ENCODE measurements around the gene TAF13. TPM values are rescaled to one million over a fixed set of nuclear protein-coding genes. Genes with fewer than 3 reads are reported as not detected.

The TAF13 gene
- polyA plus RNA-seq, 1 experiment: 81.9 TPM

- POLR2A ChIA-PET: no interaction called here
- no peak for TF ChIP-seq CTCF (IDR thresholded peaks at IDR 0.05; ENCODE audit: low read depth, low read length)
- H3K9me3 ChIP-seq (ENCODE audit: control insufficient read depth, insufficient read depth, low read length): no peaks in the 10 kb centered on the region
- no peak for DNase-seq (ENCODE audit: low read depth, low spot score)
- H3K27ac ChIP-seq (ENCODE audit: low read depth, low read length): no peak overlapping the region
- no peak overlapping the region for H3K4me3 ChIP-seq (ENCODE audit: low read depth, low read length)
- CTCF ChIA-PET: interaction anchor here (0.6 to 1.3 kb wide), 2 partner anchors 8 to 9 kb away, joined by 4 to 5 read pairs; partner anchors contain the start of gene TAF13
- H3K27me3 ChIP-seq (ENCODE audit: control insufficient read depth, insufficient read depth, low read length): no peaks in the 10 kb centered on the region
Measured at GRCh38 chr1:109067883-109068282, 7.9 kb downstream of the TAF13 start.

GRCh38 chr1:109065137-109065536 lies 10.7 kb downstream of the TAF13 start:
- DNase-seq (ENCODE audit: low read depth, low spot score): no peak
- CTCF ChIA-PET: no interaction called here

GRCh38 chr1:109061183-109061582 lies 14.6 kb downstream of the TAF13 start:
- no peak for TF ChIP-seq CTCF (IDR thresholded peaks at IDR 0.05; ENCODE audit: low read depth, low read length)
- no peak for DNase-seq (ENCODE audit: low read depth, low spot score)
- ChIA-PET POLR2A (interaction anchor here (0.6 to 1.4 kb wide), 3 partner anchors 15 to 39 kb away, joined by 3 to 4 read pairs (median 4); partner anchors contain the start of gene TAF13), CTCF (interaction anchor here (0.9 to 1.2 kb wide), 2 partner anchors 34 to 51 kb away, joined by 3 read pairs; a partner anchor contains a TSS)
- Histone ChIP-seq H3K27me3 (ENCODE audit: control insufficient read depth, insufficient read depth, low read length) (no peaks in the 10 kb centered on the region), H3K9me3 (ENCODE audit: control insufficient read depth, insufficient read depth, low read length) (no peaks in the 10 kb centered on the region), H3K4me3 (ENCODE audit: low read depth, low read length) (no peak overlapping the region), H3K27ac (ENCODE audit: low read depth, low read length) (no peak overlapping the region)

More at GRCh38 chr1:109065137-109065536, 10.7 kb downstream of the TAF13 start:
- no peaks in the 10 kb centered on the region for H3K9me3 ChIP-seq (ENCODE audit: control insufficient read depth, insufficient read depth, low read length)
- H3K27me3 ChIP-seq (ENCODE audit: control insufficient read depth, insufficient read depth, low read length): no peaks in the 10 kb centered on the region
- H3K4me3 ChIP-seq (ENCODE audit: low read depth, low read length): no peak overlapping the region
- no peak overlapping the region for H3K27ac ChIP-seq (ENCODE audit: low read depth, low read length)
- TF ChIP-seq CTCF (IDR thresholded peaks at IDR 0.05; ENCODE audit: low read depth, low read length): no peak
- POLR2A ChIA-PET: interaction anchor here (1.2 kb wide), 1 partner anchor 11 kb away, joined by 3 read pairs; the partner anchor contains the start of gene TAF13

GRCh38 chr1:109060707-109061106 lies 15.1 kb downstream of the TAF13 start:
- Histone ChIP-seq H3K9me3 (ENCODE audit: control insufficient read depth, insufficient read depth, low read length) (no peaks in the 10 kb centered on the region), H3K4me3 (ENCODE audit: low read depth, low read length) (no peak overlapping the region), H3K27me3 (ENCODE audit: control insufficient read depth, insufficient read depth, low read length) (no peaks in the 10 kb centered on the region), H3K27ac (ENCODE audit: low read depth, low read length) (peak overlapping the region; percentile 11)
- no peak for DNase-seq (ENCODE audit: low read depth, low spot score)
- ChIA-PET POLR2A (interaction anchor here (0.6 to 1.4 kb wide), 3 partner anchors 15 to 39 kb away, joined by 3 to 4 read pairs (median 4); partner anchors contain the start of gene TAF13), CTCF (interaction anchor here (0.9 to 1.2 kb wide), 2 partner anchors 33 to 52 kb away, joined by 3 read pairs; a partner anchor contains a TSS)
- TF ChIP-seq CTCF (IDR thresholded peaks at IDR 0.05; ENCODE audit: low read depth, low read length): no peak

GRCh38 chr1:109059026-109059425 lies 16.8 kb downstream of the TAF13 start:
- ChIA-PET CTCF (interaction anchor here (0.5 to 1.6 kb wide), 2 partner anchors 8 to 54 kb away, joined by 3 to 4 read pairs; a partner anchor contains a TSS), POLR2A (no interaction called here)
- TF ChIP-seq CTCF (IDR thresholded peaks at IDR 0.05; ENCODE audit: low read depth, low read length): no peak
- Histone ChIP-seq H3K9me3 (ENCODE audit: control insufficient read depth, insufficient read depth, low read length) (no peaks in the 10 kb centered on the region), H3K27ac (ENCODE audit: low read depth, low read length) (no peak overlapping the region), H3K27me3 (ENCODE audit: control insufficient read depth, insufficient read depth, low read length) (no peaks in the 10 kb centered on the region), H3K4me3 (ENCODE audit: low read depth, low read length) (no peak overlapping the region)
- DNase-seq (ENCODE audit: low read depth, low spot score): no peak

Measured in AG04450 (cell line).